BJ (cell line): Measurements from ENCODE around the gene BTBD18. TPM values are rescaled to one million over a fixed set of nuclear protein-coding genes. Genes with fewer than 3 reads are reported as not detected.

Source experiments
- CTCF ChIA-PET: fragments of 350-600 bp; formaldehyde crosslinking; extraction: SDS; loops from one replicate; lab custom pipeline; 2021; ENCODE audit warnings: antibody characterized with exemption, inconsistent platforms; lab: Yijun Ruan, JAX
- POLR2A ChIA-PET: fragments of 300-600 bp; sonication (Branson Sonifier 250); formaldehyde crosslinking; extraction: SDS; loops from one replicate; lab custom pipeline; 2021; ENCODE audit warnings: antibody characterized with exemption; lab: Charles Lee
- DNase-seq: peaks from one replicate; pipeline ENCODE4 v3.0.0-alpha.2; 2011; ENCODE audit warnings: low read depth
- H3K27me3 ChIP-seq: 2 replicates; pipeline ENCODE4 v1.6.0; 2011; ENCODE audit warnings: low read length; ENCODE audit not compliant: control insufficient read depth, insufficient read depth
- H3K36me3 ChIP-seq: 2 replicates; pipeline ENCODE4 v1.5.1; 2011; ENCODE audit warnings: low read length; ENCODE audit not compliant: control insufficient read depth, insufficient read depth
- H3K4me3 ChIP-seq: 2 replicates; pipeline ENCODE4 v1.5.1; 2011; ENCODE audit warnings: low read depth, mild to moderate bottlenecking, control low read depth, low read length
- polyA plus RNA-seq: library from polyadenylated mRNA; depleted of rRNA; stranded (reverse); fragments of >200 nt; gene quantifications from 2 replicates; pipeline ENCODE4 v1.2.3, GENCODE V29; 2011
- TF ChIP-seq, protein P1 (sequence below): IDR thresholded peaks from 2 replicates; pipeline ENCODE4 v1.5.1; 2011; ENCODE audit warnings: low read depth, mild to moderate bottlenecking, control low read depth, inconsistent platforms, low read length, moderate library complexity; ENCODE audit not compliant: insufficient read depth

The BTBD18 gene
- polyA plus RNA-seq, 1 experiment: not detected

DNA sequence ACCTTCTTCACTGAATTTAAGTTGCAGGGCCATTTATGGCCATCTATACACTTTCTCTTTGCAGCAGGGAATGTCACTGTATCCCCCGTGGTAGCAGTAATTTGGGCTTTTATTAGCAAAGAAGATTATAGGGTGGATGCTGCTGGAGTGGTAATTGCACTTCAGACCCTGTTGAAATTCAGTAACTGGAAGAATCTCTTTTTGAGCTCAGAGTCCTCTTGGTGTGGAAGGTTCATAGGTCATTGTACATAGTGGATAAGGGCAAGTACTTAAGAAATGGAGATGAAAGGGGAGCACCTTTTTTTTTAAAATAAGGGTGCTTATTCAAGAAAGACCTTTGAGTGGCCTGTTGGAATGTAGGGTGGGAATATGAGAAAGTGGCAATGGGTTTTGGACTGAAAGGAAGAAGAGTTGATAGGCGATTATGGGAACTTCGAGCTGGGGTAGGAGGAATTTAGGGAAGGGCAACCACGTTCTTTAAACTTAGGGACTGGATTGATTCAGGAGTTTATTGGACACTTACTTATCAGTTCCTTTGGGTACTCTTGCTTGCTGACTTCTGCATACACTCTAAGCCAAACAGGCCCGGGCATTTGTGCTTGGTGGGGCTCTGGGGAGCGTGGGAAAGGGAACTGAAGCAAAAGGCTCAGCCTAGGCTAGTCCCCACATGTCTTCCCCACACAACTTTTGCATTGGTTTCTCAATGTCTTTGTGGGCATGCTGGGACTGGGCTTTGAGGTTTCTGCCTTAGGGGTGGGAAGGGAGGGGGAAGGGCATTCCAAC lies 36.5 kb upstream of the BTBD18 start:
- TF ChIP-seq, protein P1, sequence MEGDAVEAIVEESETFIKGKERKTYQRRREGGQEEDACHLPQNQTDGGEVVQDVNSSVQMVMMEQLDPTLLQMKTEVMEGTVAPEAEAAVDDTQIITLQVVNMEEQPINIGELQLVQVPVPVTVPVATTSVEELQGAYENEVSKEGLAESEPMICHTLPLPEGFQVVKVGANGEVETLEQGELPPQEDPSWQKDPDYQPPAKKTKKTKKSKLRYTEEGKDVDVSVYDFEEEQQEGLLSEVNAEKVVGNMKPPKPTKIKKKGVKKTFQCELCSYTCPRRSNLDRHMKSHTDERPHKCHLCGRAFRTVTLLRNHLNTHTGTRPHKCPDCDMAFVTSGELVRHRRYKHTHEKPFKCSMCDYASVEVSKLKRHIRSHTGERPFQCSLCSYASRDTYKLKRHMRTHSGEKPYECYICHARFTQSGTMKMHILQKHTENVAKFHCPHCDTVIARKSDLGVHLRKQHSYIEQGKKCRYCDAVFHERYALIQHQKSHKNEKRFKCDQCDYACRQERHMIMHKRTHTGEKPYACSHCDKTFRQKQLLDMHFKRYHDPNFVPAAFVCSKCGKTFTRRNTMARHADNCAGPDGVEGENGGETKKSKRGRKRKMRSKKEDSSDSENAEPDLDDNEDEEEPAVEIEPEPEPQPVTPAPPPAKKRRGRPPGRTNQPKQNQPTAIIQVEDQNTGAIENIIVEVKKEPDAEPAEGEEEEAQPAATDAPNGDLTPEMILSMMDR: no peak
- Histone ChIP-seq H3K36me3 (peaks cover 4% of the 10 kb centered on the region; the same call in 1 of the 2 replicates), H3K4me3 (no peak overlapping the region), H3K27me3 (no peaks in the 10 kb centered on the region)
- CTCF ChIA-PET: interaction anchor here (4.0 kb wide), 1 partner anchor 12 kb away, joined by 19 read pairs; no protein-coding TSS in a partner anchor
- no peak for DNase-seq
- POLR2A ChIA-PET: no interaction called here

DNA sequence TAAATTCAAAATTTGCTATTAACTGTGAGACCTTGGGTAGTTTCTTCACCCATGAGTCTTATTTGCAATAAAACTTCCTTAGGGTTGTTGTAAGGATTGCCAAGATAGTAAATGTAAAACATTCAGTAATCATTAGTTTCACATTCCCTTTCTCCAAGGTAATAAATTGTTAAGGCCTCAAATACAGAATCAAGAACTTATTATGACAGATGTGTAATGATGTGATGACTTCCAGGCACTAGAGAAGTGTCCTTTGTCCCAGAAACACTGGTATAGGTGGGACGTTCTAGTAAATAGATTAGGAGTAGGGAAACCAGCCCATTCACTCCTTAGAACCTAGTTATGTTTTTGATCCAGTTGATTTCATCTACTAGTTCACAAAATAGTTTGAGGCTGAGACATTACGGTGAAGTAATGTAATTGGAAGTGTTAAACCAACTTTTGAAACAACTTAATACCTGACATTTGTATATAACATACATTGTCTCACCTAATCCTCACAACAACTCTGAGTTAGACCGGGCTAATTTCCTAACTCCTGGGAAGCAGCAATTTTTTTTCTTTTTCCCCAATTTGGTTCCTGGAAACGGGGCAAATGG lies 35.5 kb upstream of the BTBD18 start:
- TF ChIP-seq, protein P1: no peak
- ChIA-PET CTCF (interaction anchor here (0.6 to 4.0 kb wide), 2 partner anchors 13 to 24 kb away, joined by 3 to 19 read pairs; no protein-coding TSS in a partner anchor), POLR2A (no interaction called here)
- DNase-seq: no peak
- Histone ChIP-seq H3K36me3 (peaks cover 3% of the 10 kb centered on the region; the same call in 1 of the 2 replicates), H3K4me3 (no peak overlapping the region), H3K27me3 (no peaks in the 10 kb centered on the region)

DNA sequence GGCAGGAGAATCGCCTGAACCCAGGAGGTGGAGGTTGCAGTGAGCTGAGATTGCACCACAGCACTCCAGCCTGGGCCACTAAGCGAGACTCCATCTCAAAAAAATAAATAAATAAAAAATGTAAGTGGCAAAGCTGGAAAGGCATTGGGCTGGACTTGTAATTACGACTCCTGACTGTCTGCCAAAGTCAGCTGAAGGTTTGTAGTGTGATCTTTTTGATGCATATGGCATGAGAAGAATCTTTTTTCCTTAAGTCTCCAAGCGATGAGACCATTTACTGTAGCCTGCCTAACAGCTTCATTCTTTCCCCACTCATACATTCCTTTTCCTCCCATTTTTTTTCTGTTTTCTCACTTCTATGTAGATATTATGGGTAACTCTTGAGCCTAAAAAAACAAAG lies 34.8 kb upstream of the BTBD18 start:
- POLR2A ChIA-PET: no interaction called here
- Histone ChIP-seq H3K4me3 (no peak overlapping the region), H3K27me3 (no peaks in the 10 kb centered on the region), H3K36me3 (peaks cover 2% of the 10 kb centered on the region; the same call in 1 of the 2 replicates)
- CTCF ChIA-PET: interaction anchor here (0.6 to 0.8 kb wide), 2 partner anchors 22 to 23 kb away, joined by 3 read pairs; no protein-coding TSS in a partner anchor
- TF ChIP-seq, protein P1: no peak
- no peak for DNase-seq

DNA sequence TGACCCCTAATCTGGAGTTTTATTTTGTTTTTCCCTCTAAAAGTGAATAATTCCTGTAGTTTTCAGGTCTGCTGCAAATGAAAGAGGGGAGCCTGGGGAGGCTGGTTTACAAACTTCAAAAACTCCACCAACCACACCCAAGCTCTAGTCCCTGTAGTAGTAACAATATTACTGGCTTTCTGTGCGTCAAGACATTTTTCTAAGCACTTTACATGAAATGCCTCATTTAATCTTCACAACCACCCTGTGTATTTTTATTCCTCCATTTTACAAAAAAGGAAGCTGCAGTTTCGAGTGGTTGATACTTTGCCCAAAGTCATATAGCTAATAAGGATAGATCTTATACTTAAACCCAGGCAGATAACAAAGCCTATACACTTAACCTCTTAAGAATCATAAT lies 33.5 kb upstream of the BTBD18 start:
- no peaks in the 10 kb centered on the region for H3K27me3 ChIP-seq
- CTCF ChIA-PET: interaction anchor here (0.7 to 1.4 kb wide), 3 partner anchors 14 to 26 kb away, joined by 3 to 8 read pairs (median 4); no protein-coding TSS in a partner anchor
- H3K36me3 ChIP-seq: 0 out of 2 replicates have a peak, but pooled peaks cover 1% of the 10 kb centered on the region
- no peak overlapping the region for H3K4me3 ChIP-seq
- POLR2A ChIA-PET: no interaction called here
- no peak for DNase-seq
- TF ChIP-seq, protein P1: no peak

DNA sequence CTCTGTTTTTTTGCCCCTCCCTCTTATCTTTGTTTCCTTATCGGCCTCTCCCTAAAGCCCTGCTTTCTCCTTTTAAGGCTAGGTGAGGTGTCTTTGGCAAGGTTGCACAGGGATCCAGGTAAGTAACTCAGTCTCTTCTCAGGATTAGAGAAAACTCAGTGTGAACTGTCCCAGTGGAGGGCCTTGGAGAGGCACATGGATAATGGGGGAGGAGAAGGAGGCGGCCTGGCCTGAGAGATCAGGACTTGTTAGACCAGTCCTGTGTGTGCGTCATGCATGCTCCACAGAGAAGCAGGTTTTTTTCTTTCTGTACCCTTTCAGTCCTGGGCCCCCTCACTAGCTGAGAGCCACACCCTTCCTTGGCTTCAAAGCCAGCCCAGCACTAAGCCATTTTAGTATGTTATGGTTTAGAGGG lies 29.9 kb upstream of the BTBD18 start:
- DNase-seq: no peak
- ChIA-PET POLR2A (interaction anchor here (0.6 kb wide), 1 partner anchor 12 kb away, joined by 9 read pairs; no protein-coding TSS in a partner anchor), CTCF (interaction anchor here (0.6 to 1.7 kb wide), 2 partner anchors 10 to 19 kb away, joined by 3 to 6 read pairs; no protein-coding TSS in a partner anchor)
- TF ChIP-seq, protein P1: no peak
- no peaks in the 10 kb centered on the region for H3K27me3 ChIP-seq
- 0 out of 2 replicates have a peak, but pooled peaks cover 1% of the 10 kb centered on the region for H3K36me3 ChIP-seq
- no peak overlapping the region for H3K4me3 ChIP-seq
